ENCODE results near the gene UNG. TPM values are rescaled to one million over a fixed set of nuclear protein-coding genes. Genes with fewer than 3 reads are reported as not detected.

The UNG gene
- polyA plus RNA-seq, 1 donor from 2014 or later, result 38.4 TPM

- Histone ChIP-seq H3K9me2 (ENCODE audit: insufficient read depth, low read length) (no peaks in the 10 kb centered on the region), H2AFZ (ENCODE audit: low read depth, low read length) (no peak overlapping the region), H3K4me3 (ENCODE audit: low read length) (no peak overlapping the region), H3K79me2 (replicated peaks; ENCODE audit: insufficient read depth, low read length) (no peaks in the 10 kb centered on the region), H3K36me3 (ENCODE audit: insufficient read depth, low read length) (no peaks in the 10 kb centered on the region), H3F3A (ENCODE audit: insufficient read depth, low read length, poor library complexity, severe bottlenecking) (no peaks in the 10 kb centered on the region), H3K4me2 (ENCODE audit: low read length) (no peak overlapping the region), H4K20me1 (ENCODE audit: insufficient read depth) (no peaks in the 10 kb centered on the region), H3K27me3 (ENCODE audit: insufficient read depth, low read depth, low read length) (no peaks in the 10 kb centered on the region), H3K9ac (ENCODE audit: low read length) (no peak overlapping the region), H3K27ac (ENCODE audit: low read length) (no peak overlapping the region), H3K9me3 (ENCODE audit: low read length) (no peaks in the 10 kb centered on the region)
- no peak for TF ChIP-seq REST (IDR thresholded peaks at IDR 0.05; ENCODE audit: borderline replicate concordance)
Observed at GRCh38 chr12:109120095-109120494, 22.7 kb downstream of the UNG start.

GRCh38 chr12:109120557-109120956 is 23.2 kb downstream of the UNG start:
- Histone ChIP-seq H3F3A (ENCODE audit: insufficient read depth, low read length, poor library complexity, severe bottlenecking) (no peaks in the 10 kb centered on the region), H3K4me3 (ENCODE audit: low read length) (no peak overlapping the region), H3K9ac (ENCODE audit: low read length) (no peak overlapping the region), H2AFZ (ENCODE audit: low read depth, low read length) (no peak overlapping the region), H3K27me3 (ENCODE audit: insufficient read depth, low read depth, low read length) (no peaks in the 10 kb centered on the region), H3K36me3 (ENCODE audit: insufficient read depth, low read length) (no peaks in the 10 kb centered on the region), H3K27ac (ENCODE audit: low read length) (no peak overlapping the region), H4K20me1 (ENCODE audit: insufficient read depth) (no peaks in the 10 kb centered on the region), H3K9me3 (ENCODE audit: low read length) (no peaks in the 10 kb centered on the region), H3K4me2 (ENCODE audit: low read length) (no peak overlapping the region), H3K9me2 (ENCODE audit: insufficient read depth, low read length) (no peaks in the 10 kb centered on the region), H3K79me2 (replicated peaks; ENCODE audit: insufficient read depth, low read length) (no peaks in the 10 kb centered on the region)
- TF ChIP-seq MXI1 (conservative IDR thresholded peaks at IDR 0.05; ENCODE audit: poor library complexity, severe bottlenecking) (no peak), TAF1 (IDR thresholded peaks at IDR 0.05; ENCODE audit: low read depth) (no peak), CTCF (IDR thresholded peaks at IDR 0.05; ENCODE audit: poor library complexity, severe bottlenecking) (no peak), REST (IDR thresholded peaks at IDR 0.05; ENCODE audit: borderline replicate concordance) (no peak), SMC3 (conservative IDR thresholded peaks at IDR 0.05; ENCODE audit: poor library complexity) (no peak), EP300 (conservative IDR thresholded peaks at IDR 0.05; ENCODE audit: poor library complexity, severe bottlenecking) (no peak), RAD21 (conservative IDR thresholded peaks at IDR 0.05) (no peak), EZH2 (IDR thresholded peaks at IDR 0.05; ENCODE audit: borderline replicate concordance, insufficient read depth, low read length, poor library complexity, severe bottlenecking) (no peak), POLR2AphosphoS5 (IDR thresholded peaks at IDR 0.05) (no peak)

Data from neural cell (in vitro differentiated cells).